Cerebellar nuclear complex (tissue), 1 donor: ENCODE data around the gene DENND1B.

ENCODE experiments used
- DNase-seq, 2 experiments: peaks; one replicate each; lab custom pipeline; 2025; lab: John Stamatoyannopoulos, UW

The DENND1B gene

DNA sequence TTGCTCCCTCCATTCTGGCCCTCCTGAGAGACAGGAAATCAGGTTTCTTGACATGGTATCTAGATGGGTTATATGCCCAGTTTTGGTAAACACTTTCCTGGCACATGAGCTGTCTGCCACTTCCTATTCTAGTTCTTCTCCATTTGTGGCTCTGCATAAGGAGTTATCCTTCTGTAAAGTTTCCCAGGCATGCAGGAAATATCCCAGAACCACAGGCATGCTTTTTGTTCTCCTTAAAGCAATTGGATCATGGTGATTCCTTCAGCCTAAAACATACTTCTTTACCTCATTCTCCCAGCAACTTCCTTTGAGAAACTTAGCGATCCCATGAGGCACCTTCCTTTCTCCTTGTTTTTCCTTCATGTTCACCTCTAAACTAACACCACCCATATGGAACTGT lies 307.4 kb downstream of the DENND1B start:
- no peak for DNase-seq

DNA sequence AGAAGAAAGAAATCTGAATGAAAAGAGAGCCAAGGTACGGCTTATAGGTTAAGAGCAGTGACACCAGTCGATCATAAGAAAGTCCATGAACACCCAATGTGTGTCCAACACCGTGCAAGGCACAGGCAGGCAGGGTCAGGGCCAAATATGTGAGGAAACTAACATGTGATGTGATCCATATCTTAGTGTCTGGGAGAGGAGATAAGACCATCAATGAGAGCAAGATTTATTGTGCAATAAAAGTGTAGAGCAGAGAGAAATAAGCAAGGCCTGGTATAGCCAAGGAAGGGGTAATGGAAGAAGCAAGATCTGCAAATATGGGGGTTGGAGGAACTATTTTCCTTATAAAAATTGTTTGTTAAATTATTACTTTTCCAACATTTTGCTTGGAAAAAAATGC lies 308.5 kb downstream of the DENND1B start:
- DNase-seq, result no peak

DNA sequence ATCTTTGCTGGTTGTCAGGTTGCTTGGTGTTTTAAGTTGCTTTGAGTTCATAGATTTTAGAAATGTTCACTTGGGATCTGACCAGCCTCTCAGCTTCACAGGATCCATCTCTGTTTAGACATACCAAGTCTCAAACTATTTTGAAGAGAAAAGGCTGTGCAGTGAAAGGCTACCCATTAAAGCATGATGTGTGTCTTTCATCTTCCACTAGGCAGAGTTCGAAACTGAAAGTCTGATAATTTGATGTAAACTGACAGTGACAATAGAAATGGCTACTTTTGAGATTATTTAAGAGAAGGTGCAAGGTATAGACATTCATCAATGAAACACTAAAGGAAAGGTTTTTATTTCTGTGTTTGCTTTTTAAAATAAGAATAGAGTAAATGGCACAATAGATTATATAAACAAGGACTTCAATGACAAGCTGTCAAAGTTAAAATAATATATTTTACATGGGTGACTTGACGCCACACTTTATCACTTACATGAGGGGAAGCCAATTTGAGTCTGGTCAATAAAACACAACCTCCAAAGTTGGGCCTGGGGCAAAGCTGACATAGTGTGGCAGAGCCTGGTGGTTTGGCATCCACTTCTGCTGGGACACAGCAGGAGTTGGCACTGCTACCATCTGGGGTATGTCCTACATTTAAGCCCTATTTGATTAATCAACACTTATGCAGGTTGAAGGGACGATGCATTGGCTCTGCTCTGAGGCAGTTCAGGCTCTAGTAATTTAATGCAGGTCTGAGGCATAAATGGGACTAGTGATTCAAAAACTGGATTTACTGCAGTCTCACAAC lies 309.6 kb downstream of the DENND1B start:
- DNase-seq, result no peak

DNA sequence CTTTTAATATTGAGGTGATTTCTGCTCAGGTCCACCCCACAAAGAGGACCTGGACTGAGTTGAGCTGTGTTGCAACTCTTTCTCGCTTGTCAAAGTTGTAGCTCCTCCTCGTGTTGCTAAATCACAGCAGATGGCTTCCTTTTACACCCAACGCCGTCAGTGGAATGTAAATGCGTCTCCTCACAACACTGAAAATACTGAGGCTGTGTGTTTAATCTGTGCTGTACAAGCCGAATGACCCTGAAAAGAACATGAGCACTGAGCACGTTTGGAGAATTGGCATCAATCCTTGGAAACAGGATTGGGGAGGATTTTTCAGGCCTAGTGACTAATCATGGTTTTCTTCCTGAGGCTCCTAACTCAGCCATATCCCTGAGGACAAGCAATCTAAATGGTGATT lies 311.2 kb downstream of the DENND1B start:
- DNase-seq, result no peak

DNA sequence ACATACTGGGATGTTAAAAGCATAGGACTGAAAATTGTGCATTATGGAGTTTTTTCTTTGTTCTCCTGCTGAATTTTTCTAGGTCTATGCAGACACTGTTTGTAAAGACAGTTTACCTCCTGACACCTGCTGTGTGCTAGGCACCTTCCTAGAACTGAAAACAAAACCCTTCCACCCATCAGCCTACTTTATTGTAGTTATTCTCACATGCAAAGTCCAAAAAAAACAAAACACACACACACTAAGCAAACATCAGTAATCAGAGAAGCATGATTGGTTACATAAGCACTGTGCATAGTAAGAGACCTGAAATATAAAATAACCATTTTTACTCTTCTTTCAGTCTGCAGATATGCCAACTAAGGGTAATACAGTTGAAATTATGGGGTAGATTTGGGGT lies 312.1 kb downstream of the DENND1B start:
- DNase-seq, result no peak

DNA sequence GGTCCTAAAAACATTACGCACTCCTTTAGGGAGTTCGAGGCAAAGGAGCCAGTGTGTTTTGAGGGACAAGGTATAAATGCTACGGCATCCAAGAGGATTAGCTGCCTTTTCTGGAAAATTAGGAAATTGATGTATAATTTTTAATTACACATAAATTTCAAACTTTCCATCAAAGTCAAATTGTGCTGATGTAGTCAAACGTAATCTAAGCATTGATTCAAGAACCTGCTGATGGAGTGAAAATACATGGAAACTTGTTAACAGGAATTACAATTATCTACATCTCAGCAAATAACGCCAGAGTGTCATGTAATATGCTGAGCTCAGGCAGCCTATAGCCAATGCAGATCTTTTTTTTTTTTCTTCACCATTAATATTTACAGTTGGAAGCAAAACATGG lies 312.7 kb downstream of the DENND1B start:
- no peak for DNase-seq
